Eye (tissue), 1 donor: ENCODE data around the gene C16orf86.

ENCODE experiments used
- DNase-seq: peaks from one replicate; pipeline ENCODE4 v3.0.0-alpha.2; 2015

Gene C16orf86

GRCh38 chr16:67697422-67698185 lies 31.0 kb downstream of the C16orf86 start:
- DNase-seq = no peak

- peak; percentile 11 for DNase-seq
These were observed 32.7 kb downstream of the C16orf86 start for GRCh38 chr16:67699265-67699664.

- DNase-seq = peak; percentile 17
These were observed 34.8 kb downstream of the C16orf86 start for GRCh38 chr16:67701420-67701819.

GRCh38 chr16:67702130-67702529 lies 35.5 kb downstream of the C16orf86 start:
- DNase-seq = no peak

- DNase-seq = no peak
These were observed 37.0 kb downstream of the C16orf86 start for GRCh38 chr16:67703626-67704025.

- no peak for DNase-seq
These were observed 37.5 kb downstream of the C16orf86 start for GRCh38 chr16:67704110-67704509.

GRCh38 chr16:67707210-67707609 lies 40.6 kb downstream of the C16orf86 start:
- no peak for DNase-seq

- no peak for DNase-seq
These were observed 41.2 kb downstream of the C16orf86 start for GRCh38 chr16:67707790-67708189.

GRCh38 chr16:67708368-67708771 lies 41.8 kb downstream of the C16orf86 start:
- DNase-seq = no peak

GRCh38 chr16:67709050-67709449 lies 42.4 kb downstream of the C16orf86 start:
- DNase-seq = no peak

- no peak for DNase-seq
These were observed 44.0 kb downstream of the C16orf86 start for GRCh38 chr16:67710607-67711006.

- no peak for DNase-seq
These were observed 47.1 kb downstream of the C16orf86 start for GRCh38 chr16:67713647-67714273.

- no peak for DNase-seq
These were observed 47.9 kb downstream of the C16orf86 start for GRCh38 chr16:67714522-67714921.

- no peak for DNase-seq
These were observed 49.5 kb downstream of the C16orf86 start for GRCh38 chr16:67716097-67716496.
